NOMO-1 (cell line): ENCODE results near the gene AGMO.

Experiments used
- DNase-seq, 2 experiments: peaks; one replicate each; lab custom pipeline; 2025; ENCODE audit not compliant: unreplicated experiment in 2 of 2; lab: John Stamatoyannopoulos, UW

Gene AGMO

DNA sequence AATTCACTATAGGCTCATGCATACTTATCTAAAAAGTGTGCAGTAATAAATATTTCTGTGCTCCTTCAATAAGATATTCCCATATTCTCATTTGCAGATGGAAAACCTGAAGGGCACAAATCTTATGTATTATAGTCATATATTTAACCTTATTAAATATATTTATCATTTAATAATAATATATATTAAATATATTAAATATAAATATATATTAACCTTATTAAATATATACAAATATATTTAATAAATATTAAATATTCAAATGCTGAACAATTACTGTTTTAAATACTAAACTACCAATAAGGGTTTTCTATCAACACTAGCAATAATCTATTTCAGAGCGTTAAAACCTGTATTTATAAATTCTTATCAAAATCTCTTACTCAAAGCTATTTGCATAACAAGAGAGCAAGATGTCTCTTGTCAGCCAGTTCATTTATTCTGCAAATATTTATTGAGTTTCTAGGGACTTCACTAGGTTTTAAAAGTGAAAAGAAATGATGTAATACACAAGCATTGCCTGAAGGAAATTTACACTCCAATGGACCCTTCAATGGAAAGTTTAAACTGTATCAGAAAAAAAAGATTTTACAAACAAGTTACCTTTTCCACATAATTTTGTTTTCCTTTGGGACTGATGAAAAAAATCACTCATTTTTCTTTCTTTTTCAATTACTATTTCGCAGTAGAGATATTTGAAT lies 159.2 kb downstream of the AGMO start:
- DNase-seq = no peak

DNA sequence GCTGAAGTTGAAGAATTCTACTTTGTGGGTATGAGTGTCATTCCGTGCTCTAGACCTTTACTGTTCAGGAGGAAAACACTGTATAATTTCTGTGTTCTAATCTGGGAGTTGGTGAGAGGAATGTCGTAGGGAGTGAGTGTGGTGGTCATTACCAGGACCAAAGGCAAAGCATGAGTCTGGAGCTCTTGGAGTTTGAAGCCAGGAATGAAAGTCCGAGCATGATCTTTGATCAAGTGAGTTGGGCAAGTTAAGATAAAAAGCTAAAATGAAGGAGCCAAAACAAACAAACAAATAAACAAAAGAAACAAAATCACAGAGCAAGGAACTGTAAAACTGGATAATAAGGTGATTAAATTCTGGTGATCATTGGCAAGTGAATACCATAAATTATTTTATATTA lies 161.4 kb downstream of the AGMO start:
- DNase-seq = no peak

- DNase-seq = no peak
These were observed 162.4 kb downstream of the AGMO start for GRCh38 chr7:15399441-15399840.

DNA sequence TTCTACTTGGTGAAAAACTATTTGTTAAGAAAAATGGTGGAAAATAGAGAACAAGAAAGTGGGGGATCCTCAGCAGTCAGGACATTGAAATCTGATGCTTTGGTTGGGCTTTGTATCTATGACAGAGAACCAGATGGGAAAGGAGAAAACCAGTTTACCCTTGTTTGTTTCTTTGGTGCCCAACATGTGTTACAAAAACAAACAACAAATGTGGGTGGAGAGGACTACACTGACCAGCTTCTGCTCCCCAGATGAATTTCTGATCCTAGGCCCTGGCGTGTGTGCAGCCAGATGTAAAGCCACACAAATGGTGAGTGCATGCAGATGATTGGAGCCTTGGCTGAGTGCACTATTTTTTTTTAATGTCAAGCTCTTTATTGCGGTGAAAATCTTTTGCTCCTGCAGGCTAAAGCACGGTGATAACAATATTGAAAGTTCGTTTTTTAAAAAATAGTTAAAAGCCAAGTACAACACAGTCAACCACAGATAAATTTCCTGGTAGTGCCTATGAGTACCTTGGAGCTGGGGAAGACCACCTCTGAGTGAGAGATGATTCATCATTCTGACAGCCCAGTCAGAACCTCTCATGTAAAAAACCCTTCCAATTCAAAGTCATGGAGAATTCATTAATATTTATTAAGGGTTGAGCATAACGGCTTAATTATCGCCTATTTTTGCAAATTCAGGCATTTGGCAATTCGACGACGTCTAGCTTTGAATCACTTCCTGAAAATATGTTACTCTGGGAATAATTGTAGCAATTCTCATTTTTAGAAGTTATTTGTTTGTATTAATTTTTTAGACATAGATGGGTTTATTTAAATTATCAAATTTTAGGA lies 163.7 kb downstream of the AGMO start:
- no peak for DNase-seq

GRCh38 chr7:15397159-15397550 lies 164.7 kb downstream of the AGMO start:
- DNase-seq = no peak

DNA sequence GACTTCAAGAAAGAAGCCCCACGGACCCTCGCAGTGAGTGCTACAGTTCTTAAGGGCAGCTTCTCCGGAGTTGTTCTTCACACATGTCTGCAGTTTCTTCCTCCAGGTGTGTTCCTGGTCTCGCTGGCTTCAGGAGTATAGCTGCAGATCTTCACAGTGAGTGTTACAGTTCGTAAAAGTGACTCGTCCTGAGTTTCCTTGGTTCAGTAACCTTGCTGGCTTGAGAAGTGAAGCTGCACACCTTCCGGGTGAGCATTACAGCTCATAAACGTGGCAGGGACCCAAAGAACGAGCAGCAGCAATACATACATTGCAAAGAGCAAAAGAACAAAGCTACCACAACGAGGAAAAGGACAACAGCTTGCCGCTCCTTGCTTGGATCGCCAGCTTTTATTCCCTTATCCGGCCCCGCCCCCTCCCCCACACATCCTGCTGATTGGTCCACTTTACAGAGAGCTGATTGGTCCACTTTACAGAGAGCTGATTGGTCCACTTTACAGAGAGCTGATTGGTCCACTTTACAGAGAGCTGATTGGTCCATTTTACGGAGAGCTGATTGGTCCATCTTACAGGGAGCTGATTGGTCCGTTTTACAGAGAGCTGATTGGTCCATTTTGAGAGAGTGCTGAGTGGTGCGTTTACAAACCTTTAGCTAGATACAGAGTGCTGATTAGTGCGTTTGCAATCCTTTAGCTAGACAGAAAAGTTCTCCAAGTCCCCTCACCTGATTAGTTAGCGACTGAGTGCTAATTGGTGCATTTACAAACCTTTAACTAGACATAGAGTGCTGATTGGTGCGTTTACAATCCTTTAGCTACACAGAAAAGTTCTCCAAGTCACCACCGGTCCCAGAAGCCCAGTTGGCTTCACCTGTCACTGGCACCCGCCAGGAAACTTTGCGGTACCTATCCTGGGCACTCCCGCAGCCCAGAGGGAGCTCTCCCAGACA lies 165.3 kb downstream of the AGMO start:
- no peak for DNase-seq

DNA sequence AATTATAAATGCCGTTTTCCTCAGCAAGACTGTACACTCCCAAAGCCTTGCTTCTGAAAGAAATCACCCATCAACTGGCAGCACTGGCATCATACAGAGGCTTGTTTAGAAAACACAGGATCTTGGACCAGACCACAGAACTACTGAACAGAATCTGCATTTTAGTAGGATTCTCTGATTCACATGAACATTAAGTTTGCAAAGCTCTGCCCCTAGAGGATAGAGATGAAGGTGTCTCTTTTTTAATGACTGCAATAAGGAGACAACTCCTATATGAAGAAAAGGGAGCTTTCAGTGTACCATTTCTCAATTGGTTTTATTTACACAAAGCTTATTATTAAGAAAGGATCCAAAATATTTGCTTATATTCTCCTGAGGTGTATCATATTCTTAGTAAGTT lies 172.7 kb downstream of the AGMO start:
- no peak for DNase-seq

- no peak for DNase-seq
These were observed 183.2 kb downstream of the AGMO start for GRCh38 chr7:15378494-15379145.

DNA sequence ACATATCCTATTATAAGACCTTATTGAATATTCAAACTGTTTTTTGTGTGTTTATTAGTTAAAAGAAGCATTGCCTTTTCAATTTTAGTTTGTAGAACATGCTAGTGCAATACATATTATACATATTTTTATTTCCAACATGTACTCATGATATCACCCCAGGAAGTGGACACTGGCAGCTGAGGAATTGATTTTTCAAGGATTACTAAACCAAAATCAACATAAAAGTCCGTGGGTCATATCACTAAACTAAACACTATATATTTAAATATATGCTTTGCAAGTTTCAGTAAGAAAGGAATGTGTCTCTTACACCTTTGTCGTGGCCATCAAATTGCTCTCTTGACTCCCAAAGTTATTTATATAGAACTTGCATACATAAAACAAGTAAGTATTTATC lies 185.2 kb downstream of the AGMO start:
- DNase-seq = no peak

GRCh38 chr7:15370441-15370840 lies 191.4 kb downstream of the AGMO start:
- no peak for DNase-seq

DNA sequence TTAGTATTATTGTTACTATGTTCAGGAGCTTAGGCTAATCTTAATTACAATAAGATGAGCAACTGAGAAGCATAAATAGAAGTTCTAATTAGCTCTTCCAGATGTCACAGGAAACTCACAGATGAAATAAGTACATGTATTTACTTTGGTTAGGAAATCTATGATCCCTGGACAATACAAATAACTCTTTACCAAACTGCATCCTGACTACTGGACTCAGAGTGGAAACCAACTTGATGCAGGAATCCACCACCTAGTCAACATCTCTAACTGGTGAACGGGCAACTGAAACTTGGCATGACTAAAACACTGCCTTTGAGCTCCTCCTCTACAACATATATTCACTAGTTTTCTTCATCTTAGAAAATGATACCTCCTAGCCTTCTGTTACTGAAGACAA lies 193.2 kb downstream of the AGMO start:
- no peak for DNase-seq

DNA sequence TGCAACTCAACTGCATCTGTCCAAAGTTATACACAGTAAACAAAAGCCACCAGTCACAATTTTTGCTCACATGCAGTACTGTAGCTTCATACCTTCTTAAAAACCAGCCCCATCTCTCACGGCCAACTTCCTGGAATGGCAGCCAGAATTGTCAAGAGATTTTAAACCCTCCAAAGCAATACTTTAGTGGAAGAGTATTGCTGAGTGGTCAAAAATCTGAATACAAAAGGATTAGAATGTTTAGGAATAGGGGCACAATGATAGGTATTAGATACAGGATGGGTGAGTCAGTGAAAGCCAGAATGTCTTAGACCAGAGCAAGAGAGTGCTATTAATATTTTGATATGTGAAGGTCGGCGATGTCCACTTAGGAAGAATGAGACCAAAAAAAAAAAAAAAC lies 193.9 kb downstream of the AGMO start:
- no peak for DNase-seq

DNA sequence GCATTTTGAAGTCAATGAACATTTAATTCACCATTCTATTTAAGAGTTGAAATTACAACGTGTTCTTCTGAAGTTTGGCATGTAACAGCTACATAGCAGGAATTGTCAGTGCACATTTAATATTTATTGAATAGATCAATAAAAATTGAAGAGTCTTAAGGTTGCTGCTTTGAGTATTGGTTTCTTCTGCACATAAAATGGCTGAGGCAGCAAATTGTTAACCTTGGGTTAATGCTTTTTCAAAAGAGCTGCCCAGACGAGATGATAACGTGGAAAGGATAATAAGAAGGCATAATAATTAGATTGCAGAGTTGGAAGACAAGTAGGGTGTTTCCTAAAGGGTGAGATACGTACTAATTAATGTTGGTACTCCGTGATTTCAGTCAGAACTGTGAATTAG lies 203.7 kb downstream of the AGMO start:
- no peak for DNase-seq

- no peak for DNase-seq
These were observed 209.2 kb downstream of the AGMO start for GRCh38 chr7:15352421-15353206.

DNA sequence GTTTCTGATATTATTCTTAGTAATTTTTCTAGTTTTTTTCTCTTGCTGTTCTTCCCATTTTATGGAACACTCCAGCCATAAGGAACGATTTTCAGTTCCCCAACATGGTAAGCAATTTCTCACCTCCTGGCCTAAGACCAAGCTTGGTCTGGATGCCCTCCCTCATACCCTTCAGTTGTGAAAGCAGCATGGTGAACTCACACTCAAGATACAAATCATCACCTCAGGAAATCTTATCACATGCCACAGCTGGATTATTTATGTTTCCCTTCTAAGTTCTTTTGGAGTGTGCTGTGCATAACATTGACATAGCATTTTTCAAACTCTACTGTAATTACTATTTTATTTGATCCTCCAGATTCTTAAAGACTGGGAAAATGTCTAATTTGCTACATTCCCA lies 216.6 kb downstream of the AGMO start:
- DNase-seq = no peak

DNA sequence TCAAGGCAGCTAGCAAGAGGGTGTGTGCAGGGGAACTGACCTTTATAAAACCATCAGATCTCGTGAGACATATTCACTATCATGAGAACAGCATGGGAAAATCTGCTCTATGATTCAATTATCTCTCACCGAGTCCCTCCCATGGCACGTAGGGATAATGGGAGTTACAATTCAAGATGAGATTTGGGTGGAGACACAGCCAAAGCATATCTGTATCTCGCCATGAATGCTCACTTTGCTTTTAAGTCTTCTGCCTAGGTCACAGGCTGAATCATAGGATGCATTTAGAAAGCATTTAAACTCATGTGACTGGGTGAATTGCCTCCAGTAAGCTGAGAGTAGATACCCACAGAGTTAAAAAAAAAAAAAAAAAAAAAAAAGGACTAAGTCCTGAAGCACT lies 220.0 kb downstream of the AGMO start:
- no peak for DNase-seq

- DNase-seq = no peak
These were observed 225.7 kb downstream of the AGMO start for GRCh38 chr7:15336146-15336545.

DNA sequence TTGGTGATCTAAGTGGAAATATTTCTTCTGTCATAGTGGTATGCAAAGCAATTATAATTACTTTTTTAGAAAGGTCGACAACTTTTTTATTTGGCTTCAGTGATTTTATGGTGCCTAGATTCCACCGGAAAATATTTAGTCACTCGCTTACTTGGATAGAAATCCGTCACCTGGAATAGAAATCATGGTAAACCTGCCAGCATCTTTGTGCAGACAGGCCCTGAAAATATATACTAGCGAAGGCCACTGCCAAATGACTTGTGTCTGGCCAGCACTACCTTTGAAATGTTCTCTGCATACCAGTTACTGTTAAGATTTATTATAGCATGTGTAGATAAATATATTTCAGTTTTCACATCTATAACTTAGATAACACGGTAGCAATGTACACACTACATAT lies 226.4 kb downstream of the AGMO start:
- no peak for DNase-seq

- peak; percentile 48 to 65 for DNase-seq
These were observed 227.1 kb downstream of the AGMO start for GRCh38 chr7:15334536-15335263.
